GM23338 (cell line): ENCODE measurements around the gene DVL1.

Experiments
- CREB1 ChIP-seq: fragments of 250-450 bp; sonication (Bioruptor Pico); IDR thresholded peaks from 2 replicates; pipeline ENCODE4 v1.5.0; 2020; ENCODE audit warnings: low read depth, mild to moderate bottlenecking, moderate library complexity
- CTCF ChIP-seq, 2 experiments: fragments of 200-600 bp in 1 of 2; sonication (generic) in 1 of 2; conservative IDR thresholded peaks; 2 replicates each; pipeline versions ENCODE4 v1.5.1 to v1.6.1; 2016 to 2017; ENCODE audit warnings: antibody characterized with exemption in 2 of 2, low read depth in 2 of 2, mild to moderate bottlenecking in 2 of 2, moderate library complexity in 1 of 2
- EZH2 ChIP-seq: fragments of 200-600 bp; sonication (generic); IDR thresholded peaks from one replicate; pipeline ENCODE4 v1.8.0; 2017; ENCODE audit warnings: antibody characterized with exemption, mild to moderate bottlenecking, low read depth; ENCODE audit not compliant: unreplicated experiment
- EZH2phosphoT487 ChIP-seq: fragments of 200-600 bp; sonication (generic); IDR thresholded peaks from one replicate; pipeline ENCODE4 v1.8.1; 2018; ENCODE audit warnings: antibody characterized with exemption; ENCODE audit not compliant: unreplicated experiment
- JUNB ChIP-seq: IDR thresholded peaks from one replicate; pipeline ENCODE4 v1.6.1; 2016; ENCODE audit warnings: antibody characterized with exemption; ENCODE audit not compliant: unreplicated experiment
- POLR2AphosphoS5 ChIP-seq: IDR thresholded peaks from 2 replicates; pipeline ENCODE4 v1.6.1; 2016; ENCODE audit warnings: antibody characterized with exemption, low read depth
- STAT1 ChIP-seq: IDR thresholded peaks from one replicate; pipeline ENCODE4 v1.6.1; 2016; ENCODE audit warnings: antibody characterized with exemption; ENCODE audit not compliant: unreplicated experiment
- ZNF114 ChIP-seq: fragments of 250-450 bp; sonication (Bioruptor Pico); IDR thresholded peaks from 2 replicates; pipeline ENCODE4 v1.5.0; 2020; ENCODE audit warnings: mild to moderate bottlenecking, moderate library complexity
- ZNF462 ChIP-seq: fragments of 250-450 bp; sonication (Bioruptor Pico); IDR thresholded peaks from 2 replicates; pipeline ENCODE4 v1.5.0; 2020; ENCODE audit warnings: mild to moderate bottlenecking, moderate library complexity

GRCh38 chr1:1373815-1374588 is 24.8 kb upstream of the DVL1 start:
- TF ChIP-seq CTCF (conservative IDR thresholded peaks at IDR 0.05; ENCODE audit: low read depth in 2 of 2) (no peak), JUNB (no peak), EZH2 (no peak), POLR2AphosphoS5 (no peak), ZNF462 (CRISPR knock-in tag) (no peak), EZH2phosphoT487 (no peak), STAT1 (no peak), ZNF114 (CRISPR knock-in tag) (no peak), CREB1 (no peak)
